Dendritic cell treated with granulocyte-macrophage colony-stimulating factor and Interleukin-4, amounts not matched to agents 40 ng/mL and 50 ng/mL, for 4 days (primary cell): ENCODE results near the gene BOLA3.
"Not testable (repeated sequence)": the region's sequence is repeated elsewhere in the genome, so short reads cannot be mapped to it uniquely, and the experiment has no call there.

Experiments used
- H3K27ac Mint-ChIP-seq: one replicate; pipeline ENCODE4 v1.8.0; 2022; ENCODE audit warnings: mild to moderate bottlenecking, mixed read lengths
- H3K27me3 Mint-ChIP-seq: one replicate; pipeline ENCODE4 v1.8.0; 2022; ENCODE audit warnings: mild to moderate bottlenecking, mixed read lengths
- H3K36me3 Mint-ChIP-seq: one replicate; pipeline ENCODE4 v1.8.0; 2022; ENCODE audit warnings: low read depth, mixed read lengths
- H3K4me1 Mint-ChIP-seq: one replicate; pipeline ENCODE4 v1.8.0; 2022; ENCODE audit warnings: low read depth, mixed read lengths
- H3K4me3 Mint-ChIP-seq: one replicate; pipeline ENCODE4 v1.8.0; 2022; ENCODE audit warnings: mild to moderate bottlenecking, moderate library complexity, mixed read lengths
- H3K9me3 Mint-ChIP-seq: one replicate; pipeline ENCODE4 v1.8.0; 2022; ENCODE audit warnings: mixed read lengths
- intact Hi-C: fragments of 100-400 bp; cut with micrococcal nuclease; formaldehyde crosslinking; loops from one replicate; pipeline ENCODE4 v1.15.0; 2022

Gene BOLA3

DNA sequence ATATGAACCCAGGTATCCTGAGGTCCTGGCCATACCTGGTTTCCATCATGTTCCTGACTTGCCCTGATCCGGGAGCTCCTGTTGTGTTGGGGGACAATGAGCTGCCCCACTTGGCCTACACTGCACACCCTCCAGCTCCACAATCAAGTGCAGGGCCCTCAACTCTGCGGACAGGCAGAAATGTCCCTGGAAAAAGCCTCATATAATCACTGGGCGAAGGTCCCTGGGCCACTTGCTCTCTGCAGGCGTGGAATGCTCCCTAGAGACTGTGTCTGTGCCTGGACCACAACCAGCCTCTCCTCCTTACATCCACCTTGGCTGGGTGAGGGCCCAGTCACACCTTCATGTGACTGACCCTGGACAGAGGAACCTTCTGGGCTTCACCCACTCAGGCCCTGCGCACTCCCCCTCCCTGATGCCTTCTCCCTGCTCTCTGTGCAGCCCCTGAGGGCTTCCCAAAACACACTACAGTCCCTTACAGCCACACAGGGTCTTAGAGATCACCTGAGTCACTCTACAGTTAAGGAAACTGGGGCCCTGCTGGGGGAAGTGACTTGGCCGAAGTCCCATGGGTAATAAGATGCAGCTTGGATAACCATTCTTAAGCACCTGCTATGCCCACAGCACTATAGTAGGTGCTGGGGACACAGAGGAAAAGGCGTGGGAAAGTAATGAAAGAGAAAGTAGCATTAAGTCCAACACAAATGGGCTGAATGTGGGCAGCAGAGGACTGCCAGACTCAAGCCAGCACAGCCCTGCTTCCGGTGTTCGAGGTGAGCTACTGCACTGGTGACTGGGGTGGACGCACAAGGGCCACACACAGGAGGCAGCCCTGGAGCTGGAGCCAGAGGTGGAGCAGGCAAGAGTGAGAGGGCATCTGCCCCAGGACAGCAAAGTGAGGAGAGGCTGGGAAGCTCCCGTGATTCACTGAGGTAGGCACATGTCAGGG is 9.8 kb downstream of the BOLA3 start:
- no peak overlapping the region for H3K4me3 Mint-ChIP-seq
- H3K9me3 Mint-ChIP-seq = no peaks in the 10 kb centered on the region
- no peaks in the 10 kb centered on the region for H3K4me1 Mint-ChIP-seq
- peaks cover 48% of the 10 kb centered on the region for H3K36me3 Mint-ChIP-seq
- intact Hi-C loops = no loop called here
- H3K27me3 Mint-ChIP-seq = no peaks in the 10 kb centered on the region
- H3K27ac Mint-ChIP-seq = no peak overlapping the region

DNA sequence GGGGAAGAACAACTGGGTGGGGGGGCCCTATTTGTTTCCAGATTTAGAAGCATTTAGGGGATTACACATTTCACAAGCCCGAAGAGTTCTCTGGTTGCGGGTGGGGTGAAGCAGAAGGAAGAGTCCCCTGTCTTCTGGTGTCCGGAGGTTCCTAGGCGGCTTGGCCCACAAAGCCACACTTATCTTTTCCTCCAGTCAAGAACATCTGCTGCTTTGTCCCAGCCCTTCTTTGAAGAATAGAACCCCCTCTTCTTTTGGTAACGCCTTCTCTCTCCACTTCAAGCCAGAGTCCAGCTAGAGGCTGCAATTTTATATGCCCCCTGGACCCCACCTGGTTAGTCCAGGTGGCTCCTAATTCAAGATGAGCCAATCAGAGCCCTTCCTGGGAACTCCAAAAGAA is 15.8 kb downstream of the BOLA3 start:
- H3K4me3 Mint-ChIP-seq = no peak overlapping the region
- H3K36me3 Mint-ChIP-seq = peaks cover 22% of the 10 kb centered on the region
- peaks cover 33% of the 10 kb centered on the region for H3K27me3 Mint-ChIP-seq
- no peak overlapping the region for H3K27ac Mint-ChIP-seq
- H3K4me1 Mint-ChIP-seq = no peaks in the 10 kb centered on the region
- intact Hi-C loops = no loop called here
- H3K9me3 Mint-ChIP-seq = no peaks in the 10 kb centered on the region

DNA sequence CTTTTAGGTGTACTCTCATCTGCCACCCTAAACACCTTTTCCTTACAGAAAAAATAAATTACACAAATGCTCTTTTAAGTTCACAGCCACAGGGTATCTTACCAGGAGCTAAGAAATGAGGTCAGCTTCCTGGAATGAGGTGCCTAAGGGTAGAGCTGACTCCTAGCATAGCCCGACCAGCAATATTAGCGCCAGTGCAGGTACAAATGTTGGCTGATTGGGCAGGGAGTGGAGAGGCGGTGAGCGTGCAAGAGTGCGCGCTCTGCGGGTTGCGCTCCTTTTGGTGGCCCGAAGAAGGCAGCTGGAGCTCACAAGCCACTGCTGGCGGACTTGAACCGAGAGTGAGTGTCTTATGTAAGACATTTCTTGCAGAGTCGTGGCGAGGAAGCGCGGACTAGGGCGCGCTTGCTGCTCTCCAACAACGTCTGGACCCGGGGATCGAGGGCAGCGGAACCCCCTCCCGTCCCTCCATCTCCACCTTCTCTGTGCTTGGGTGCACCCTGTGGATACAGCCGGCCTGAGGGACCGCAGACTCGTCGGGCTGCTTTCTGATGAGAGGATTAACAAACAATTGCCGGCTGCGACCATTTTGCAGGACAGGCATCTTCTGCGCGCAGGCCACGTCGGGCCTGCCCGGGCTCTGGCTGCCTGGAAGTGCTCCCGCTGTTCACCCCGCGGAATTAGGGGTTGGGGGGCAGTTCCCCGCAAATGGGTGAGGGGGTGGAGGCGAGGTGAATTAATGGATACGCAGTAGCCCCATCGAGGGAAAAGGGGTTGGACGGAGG is 17.3 kb downstream of the BOLA3 start:
- Mint-ChIP-seq H3K27me3 (peaks cover 33% of the 10 kb centered on the region), H3K27ac (no peak overlapping the region), H3K4me1 (no peaks in the 10 kb centered on the region), H3K36me3 (peaks cover 22% of the 10 kb centered on the region), H3K9me3 (no peaks in the 10 kb centered on the region), H3K4me3 (no peak overlapping the region)
- intact Hi-C loops = no loop called here

DNA sequence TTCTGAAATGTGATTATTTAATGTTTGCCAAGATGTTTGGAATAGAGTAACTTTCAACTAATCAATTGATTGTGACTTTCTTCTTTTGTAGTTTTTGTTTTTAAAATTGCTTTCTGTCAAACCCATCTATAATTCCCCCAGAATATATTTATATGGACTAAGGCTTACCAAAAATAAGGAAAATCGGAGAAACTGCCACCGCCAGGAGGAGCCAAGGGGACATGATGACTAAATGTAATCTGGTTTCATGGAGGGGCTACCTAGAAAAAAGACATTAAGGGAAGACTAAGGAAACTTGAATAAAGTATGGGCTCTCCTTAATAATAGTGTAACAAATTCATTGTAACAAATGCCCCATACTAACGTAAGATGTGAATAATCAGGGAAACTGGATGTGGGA is 19.5 kb downstream of the BOLA3 start:
- Mint-ChIP-seq H3K27ac (no peak overlapping the region), H3K36me3 (peaks cover 1% of the 10 kb centered on the region), H3K27me3 (peaks cover 36% of the 10 kb centered on the region), H3K4me1 (no peaks in the 10 kb centered on the region), H3K9me3 (peaks cover 5% of the 10 kb centered on the region), H3K4me3 (no peak overlapping the region)
- intact Hi-C loops = no loop called here

DNA sequence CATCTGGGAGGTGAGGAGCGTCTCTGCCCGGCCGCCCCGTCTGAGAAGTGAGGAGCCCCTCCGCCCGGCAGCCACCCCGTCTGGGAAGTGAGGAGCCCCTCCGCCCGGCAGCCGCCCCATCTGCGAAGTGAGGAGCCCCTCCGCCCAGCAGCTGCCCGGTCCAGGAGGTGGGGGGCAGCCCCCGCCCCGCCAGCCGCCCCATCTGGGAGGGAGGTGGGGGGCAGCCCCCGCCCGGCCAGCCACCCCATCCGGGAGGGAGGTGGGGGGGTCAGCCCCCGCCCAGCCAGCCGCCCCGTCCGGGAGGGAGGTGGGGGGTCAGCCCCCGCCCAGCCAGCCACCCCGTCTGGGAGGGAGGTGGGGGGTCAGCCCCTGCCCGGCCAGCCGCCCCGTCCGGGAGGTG is 23.8 kb downstream of the BOLA3 start:
- H3K9me3 Mint-ChIP-seq = peaks cover 27% of the 10 kb centered on the region
- H3K4me3 Mint-ChIP-seq, H3K27ac Mint-ChIP-seq, intact Hi-C loops, H3K4me1 Mint-ChIP-seq: not testable (repeated sequence)
- H3K36me3 Mint-ChIP-seq = peaks cover 13% of the 10 kb centered on the region
- peaks cover 15% of the 10 kb centered on the region for H3K27me3 Mint-ChIP-seq

DNA sequence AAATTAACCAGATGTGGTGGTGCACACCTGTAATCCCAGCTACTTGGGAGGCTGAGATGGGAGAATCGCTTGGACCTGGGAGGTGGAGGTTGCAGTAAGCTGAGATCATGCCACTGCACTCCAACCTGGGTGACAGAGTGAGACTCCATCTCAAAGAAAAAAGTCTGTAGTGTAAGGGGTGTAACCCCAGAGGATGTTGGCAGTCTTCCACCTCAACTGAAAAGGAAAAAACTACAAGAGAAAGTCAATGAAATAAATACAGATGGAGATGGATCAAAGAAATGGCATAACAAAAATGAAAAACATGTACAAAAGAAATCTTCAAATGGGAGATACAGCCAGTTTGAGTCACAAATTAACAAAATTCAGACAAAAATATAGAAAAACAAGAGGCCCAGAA is 25.9 kb downstream of the BOLA3 start:
- H3K4me3 Mint-ChIP-seq, intact Hi-C loops, H3K27ac Mint-ChIP-seq, H3K4me1 Mint-ChIP-seq: not testable (repeated sequence)
- Mint-ChIP-seq H3K9me3 (peaks cover 27% of the 10 kb centered on the region), H3K36me3 (peaks cover 13% of the 10 kb centered on the region), H3K27me3 (peaks cover 11% of the 10 kb centered on the region)

DNA sequence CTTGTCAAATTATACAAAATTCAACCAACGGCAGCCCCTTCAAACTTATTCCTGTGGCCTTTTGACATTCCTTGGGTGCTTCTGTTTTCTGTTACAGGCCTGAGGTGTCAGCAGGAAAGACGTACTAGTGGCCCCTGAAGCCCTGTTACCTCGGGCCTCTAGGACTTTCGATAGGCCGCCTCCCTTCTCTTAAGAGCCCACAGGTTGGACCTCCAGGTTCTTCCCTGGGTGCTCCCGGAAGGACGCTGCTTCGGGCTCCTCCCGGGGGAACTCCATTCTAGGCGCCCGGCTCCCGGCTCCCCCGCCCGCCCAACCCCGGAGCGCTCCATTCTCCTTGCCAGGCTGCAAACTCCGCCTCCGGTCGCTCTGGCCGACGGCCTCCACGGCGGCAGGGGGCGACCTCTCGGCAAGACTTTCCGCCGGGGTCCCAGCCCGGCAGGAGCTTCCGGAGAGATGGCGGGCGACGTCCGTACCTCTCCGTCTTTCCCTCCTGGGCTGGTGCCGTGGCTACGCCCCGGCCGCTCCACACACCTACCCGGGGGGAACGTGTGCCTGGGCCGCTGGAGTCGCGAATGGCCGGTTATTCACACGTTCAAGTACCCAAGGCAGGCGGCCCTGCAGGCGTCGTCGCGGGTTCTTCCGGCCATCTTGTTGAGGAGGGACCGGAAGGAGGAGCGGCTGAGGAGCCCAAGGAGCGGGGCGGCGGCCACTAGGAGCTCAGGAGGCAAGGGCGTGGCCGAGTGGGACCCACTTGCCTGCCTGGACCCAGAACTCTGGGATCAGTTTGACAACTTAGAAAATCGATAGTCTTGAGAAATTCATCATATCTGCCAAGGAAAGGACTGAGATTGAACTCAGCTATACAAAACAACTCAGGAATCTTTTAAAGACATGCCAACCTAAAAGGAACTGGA is 27.5 kb downstream of the BOLA3 start:
- peaks cover 27% of the 10 kb centered on the region for H3K9me3 Mint-ChIP-seq
- H3K4me1 Mint-ChIP-seq = peaks cover 6% of the 10 kb centered on the region
- intact Hi-C loops = no loop called here
- H3K36me3 Mint-ChIP-seq = peaks cover 13% of the 10 kb centered on the region
- peak overlapping the region; percentile 78 for H3K4me3 Mint-ChIP-seq
- H3K27ac Mint-ChIP-seq = peak overlapping the region; percentile 92
- H3K27me3 Mint-ChIP-seq = peaks cover 11% of the 10 kb centered on the region

DNA sequence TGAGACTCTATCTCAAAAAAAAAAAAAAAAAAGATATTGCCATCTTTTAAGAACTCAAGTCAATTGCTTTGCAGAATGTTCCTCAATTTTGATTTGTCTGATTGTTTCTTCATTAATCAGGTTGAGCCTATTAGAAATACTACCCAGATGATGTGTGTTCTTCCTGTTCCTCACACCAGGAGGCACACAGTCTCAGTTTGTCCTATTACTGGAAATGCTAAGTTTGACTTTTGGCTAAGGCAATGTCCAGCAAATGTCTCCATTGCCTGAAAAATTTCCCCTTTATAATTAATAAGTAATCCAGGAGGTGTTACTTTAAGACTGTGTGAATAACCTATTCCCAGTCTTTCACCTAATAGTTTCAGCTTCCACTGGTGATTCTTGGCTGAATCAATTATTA is 28.4 kb downstream of the BOLA3 start:
- Mint-ChIP-seq H3K4me1 (peaks cover 6% of the 10 kb centered on the region), H3K9me3 (peaks cover 27% of the 10 kb centered on the region), H3K27ac (no peak overlapping the region), H3K4me3 (no peak overlapping the region), H3K27me3 (peaks cover 11% of the 10 kb centered on the region), H3K36me3 (peaks cover 13% of the 10 kb centered on the region)
- intact Hi-C loops = no loop called here

DNA sequence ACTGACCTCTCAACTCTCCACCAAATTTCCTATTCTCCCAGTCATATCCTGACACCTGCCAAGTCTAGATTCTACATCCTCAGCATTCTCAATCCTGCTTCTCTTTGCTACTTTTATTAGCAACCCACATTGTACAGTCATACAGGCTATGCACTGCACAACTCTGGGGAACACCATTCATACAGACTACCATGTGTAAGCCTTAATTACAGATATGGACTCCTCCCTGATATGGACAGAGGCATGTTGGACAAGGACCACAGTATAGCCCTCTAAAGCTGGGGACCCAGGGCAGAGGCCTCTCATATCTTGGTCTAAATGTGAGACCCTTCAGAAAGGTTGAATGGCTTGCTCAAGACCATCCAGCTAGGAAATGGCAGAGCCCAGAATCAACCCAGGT is 36.3 kb downstream of the BOLA3 start:
- no peak overlapping the region for H3K27ac Mint-ChIP-seq
- H3K9me3 Mint-ChIP-seq = no peaks in the 10 kb centered on the region
- peaks cover 9% of the 10 kb centered on the region for H3K4me1 Mint-ChIP-seq
- no peak overlapping the region for H3K4me3 Mint-ChIP-seq
- intact Hi-C loops = no loop called here
- peaks cover 39% of the 10 kb centered on the region for H3K36me3 Mint-ChIP-seq
- H3K27me3 Mint-ChIP-seq = no peaks in the 10 kb centered on the region

DNA sequence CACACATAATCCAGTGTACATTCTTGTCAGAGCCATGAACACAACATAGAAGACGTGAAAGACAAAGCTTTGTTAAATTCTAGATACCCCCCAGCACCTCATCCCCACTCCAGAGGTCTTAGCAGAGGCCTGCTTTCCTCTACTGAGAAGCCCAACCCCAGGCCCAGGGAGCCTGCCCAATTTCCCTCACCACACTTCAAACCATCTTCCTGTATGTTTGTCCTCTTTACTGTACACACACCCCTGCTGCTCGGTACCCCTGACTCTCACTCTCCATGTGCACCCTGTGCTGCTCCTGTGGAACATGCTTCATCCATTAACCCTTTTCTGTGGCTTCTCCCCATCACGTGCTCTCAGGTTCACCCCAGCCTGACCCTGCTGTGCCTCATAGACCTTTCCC is 37.2 kb downstream of the BOLA3 start:
- H3K4me3 Mint-ChIP-seq = no peak overlapping the region
- intact Hi-C loops = no loop called here

DNA sequence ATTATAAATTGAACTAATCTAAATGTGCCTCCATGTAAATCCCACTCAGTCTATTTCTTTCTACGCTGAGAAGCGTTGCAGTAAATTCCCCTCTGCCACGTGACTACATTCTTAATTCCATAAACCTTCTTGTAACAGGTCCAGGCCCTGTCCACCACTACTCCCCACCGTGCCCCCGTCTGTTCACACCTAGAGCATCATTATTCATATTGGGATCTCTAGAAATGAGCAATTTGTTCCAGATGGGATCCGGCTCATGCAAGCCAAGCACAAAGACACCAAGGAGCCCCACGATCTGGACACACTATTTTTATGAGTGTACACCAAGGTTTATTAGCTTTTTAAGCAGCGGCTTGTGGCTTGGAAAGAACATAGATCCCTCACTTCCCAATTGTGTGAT is 38.2 kb downstream of the BOLA3 start:
- no peaks in the 10 kb centered on the region for H3K9me3 Mint-ChIP-seq

More for the DNA sequence above, 37.2 kb downstream of the BOLA3 start:
- Mint-ChIP-seq H3K9me3 (no peaks in the 10 kb centered on the region), H3K27me3 (no peaks in the 10 kb centered on the region), H3K36me3 (peaks cover 48% of the 10 kb centered on the region), H3K4me1 (peaks cover 14% of the 10 kb centered on the region), H3K27ac (no peak overlapping the region)

DNA sequence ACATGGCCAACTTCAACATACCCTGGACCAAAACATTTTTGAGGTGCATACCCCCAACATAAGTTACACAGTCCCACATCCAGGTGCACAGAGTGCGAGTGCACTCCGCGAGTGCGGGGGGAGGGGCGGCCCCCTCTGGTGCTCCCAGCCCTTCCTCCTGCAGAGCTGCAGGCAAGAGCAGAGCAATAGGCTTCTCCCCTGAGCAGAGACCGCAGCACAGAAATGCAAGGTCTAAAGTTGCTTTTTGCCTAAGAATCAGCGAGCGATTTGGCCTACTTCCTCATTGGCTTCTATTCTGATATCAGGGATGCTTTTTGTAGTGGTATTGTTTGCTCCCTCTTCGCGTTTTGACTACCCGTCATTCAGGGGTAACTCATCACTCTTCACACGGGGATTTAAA is 40.6 kb downstream of the BOLA3 start:
- intact Hi-C loops = no loop called here
- H3K27ac Mint-ChIP-seq = no peak overlapping the region
- H3K4me1 Mint-ChIP-seq = peaks cover 14% of the 10 kb centered on the region
- no peaks in the 10 kb centered on the region for H3K27me3 Mint-ChIP-seq
- no peaks in the 10 kb centered on the region for H3K9me3 Mint-ChIP-seq
- H3K4me3 Mint-ChIP-seq = no peak overlapping the region
- H3K36me3 Mint-ChIP-seq = peaks cover 82% of the 10 kb centered on the region

More for the DNA sequence above, 38.2 kb downstream of the BOLA3 start:
- no peak overlapping the region for H3K4me3 Mint-ChIP-seq
- no peaks in the 10 kb centered on the region for H3K27me3 Mint-ChIP-seq
- intact Hi-C loops = no loop called here
- peak overlapping the region; percentile 33 for H3K27ac Mint-ChIP-seq
- peaks cover 14% of the 10 kb centered on the region for H3K4me1 Mint-ChIP-seq
- peaks cover 58% of the 10 kb centered on the region for H3K36me3 Mint-ChIP-seq

DNA sequence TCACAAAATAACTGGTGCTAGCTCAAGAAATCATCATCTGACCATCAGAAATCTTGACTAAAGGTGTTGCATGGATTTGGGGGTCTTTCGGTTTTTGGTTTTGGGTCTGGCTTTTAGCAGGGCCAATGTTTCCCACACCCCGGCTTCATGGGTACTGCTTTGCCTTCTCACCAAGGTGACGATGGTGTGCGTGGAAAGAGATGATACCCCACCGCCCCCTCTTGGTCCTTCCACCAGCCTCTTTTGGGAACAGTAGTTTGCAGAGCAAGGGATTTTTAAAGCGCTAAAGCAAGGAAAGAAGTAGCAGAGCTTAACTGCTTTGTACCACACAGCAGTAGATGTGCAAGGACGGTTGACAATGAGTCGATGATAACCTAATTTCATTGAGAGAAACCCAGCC is 42.3 kb downstream of the BOLA3 start:
- no peak overlapping the region for H3K27ac Mint-ChIP-seq
- H3K27me3 Mint-ChIP-seq = no peaks in the 10 kb centered on the region
- H3K9me3 Mint-ChIP-seq = no peaks in the 10 kb centered on the region
- H3K4me3 Mint-ChIP-seq = no peak overlapping the region
- peaks cover 92% of the 10 kb centered on the region for H3K36me3 Mint-ChIP-seq
- intact Hi-C loops = no loop called here
- H3K4me1 Mint-ChIP-seq = peaks cover 14% of the 10 kb centered on the region
